ENCODE results near the gene NR3C2.

Gene NR3C2

GRCh38 chr4:148441986-148442831 lies at the start of gene NR3C2:
Gene NR3C2, minus strand, starts transcription at chr4:148442414.
- peak; percentile 90 for DNase-seq

- no peak for DNase-seq
Measured at GRCh38 chr4:148487181-148487580, 45.0 kb upstream of the NR3C2 start.

GRCh38 chr4:148481636-148482035 lies 39.4 kb upstream of the NR3C2 start:
- no peak for DNase-seq

DNA sequence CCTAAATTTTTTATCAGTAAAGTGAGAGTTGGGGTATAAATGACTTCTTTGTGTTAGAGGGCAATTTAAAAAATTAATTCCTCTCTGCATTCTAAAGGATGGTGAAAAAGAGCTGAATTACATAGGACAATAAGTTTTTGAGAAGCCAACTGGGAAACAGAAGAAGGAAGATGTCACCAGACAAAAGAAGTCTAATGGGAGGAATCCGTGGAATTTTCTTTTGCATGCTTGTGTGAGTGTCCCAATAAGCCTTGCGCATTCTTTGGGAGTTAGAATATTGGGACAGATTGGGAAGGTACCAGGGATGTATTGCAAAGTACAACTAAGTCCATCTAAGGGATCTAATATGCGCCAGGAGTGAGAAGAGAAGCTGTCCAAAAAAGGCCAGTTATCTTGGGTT lies 35.1 kb upstream of the NR3C2 start:
- no peak for DNase-seq

- DNase-seq, result no peak
Measured at GRCh38 chr4:148469938-148470337, 27.7 kb upstream of the NR3C2 start.

GRCh38 chr4:148454835-148455234 lies 12.6 kb upstream of the NR3C2 start:
- no peak for DNase-seq

DNA sequence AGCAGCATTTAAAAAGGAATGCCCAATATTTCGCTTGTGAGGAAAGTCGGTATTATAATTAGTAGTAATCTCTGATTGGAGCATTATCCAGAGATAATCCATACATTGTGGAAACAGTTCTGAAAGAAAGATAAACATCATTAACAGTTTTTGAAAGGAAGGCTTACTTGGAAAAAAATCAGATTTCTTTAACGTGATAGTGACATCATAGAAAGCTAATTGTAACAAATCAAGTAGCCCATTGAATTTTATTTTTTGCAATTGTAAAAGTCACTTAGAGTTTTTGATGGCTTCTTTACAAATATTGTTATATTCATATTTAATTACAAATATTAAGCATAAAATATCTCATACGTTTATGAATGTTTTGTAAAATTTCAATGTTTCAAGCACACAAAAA lies 11.6 kb upstream of the NR3C2 start:
- DNase-seq, result no peak

DNA sequence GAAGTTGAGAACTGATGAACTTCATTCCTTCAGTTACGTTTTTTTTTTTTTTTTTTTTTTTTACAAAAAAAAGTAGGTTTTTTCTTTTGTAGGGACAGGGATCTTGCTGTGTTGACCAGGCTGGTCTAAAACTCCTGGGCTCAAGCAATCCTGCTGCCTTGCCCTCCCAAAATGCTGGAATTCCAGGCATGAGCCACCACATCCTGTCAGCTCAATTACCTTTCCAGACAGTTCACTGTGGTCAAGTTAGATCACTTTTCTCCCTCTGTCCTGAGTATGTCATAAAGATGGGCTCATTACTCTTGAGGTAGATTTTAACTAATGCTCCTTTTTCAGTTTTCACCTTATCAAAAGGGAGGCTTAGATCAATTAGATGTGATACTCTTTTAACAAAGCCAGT lies 10.8 kb upstream of the NR3C2 start:
- no peak for DNase-seq

DNA sequence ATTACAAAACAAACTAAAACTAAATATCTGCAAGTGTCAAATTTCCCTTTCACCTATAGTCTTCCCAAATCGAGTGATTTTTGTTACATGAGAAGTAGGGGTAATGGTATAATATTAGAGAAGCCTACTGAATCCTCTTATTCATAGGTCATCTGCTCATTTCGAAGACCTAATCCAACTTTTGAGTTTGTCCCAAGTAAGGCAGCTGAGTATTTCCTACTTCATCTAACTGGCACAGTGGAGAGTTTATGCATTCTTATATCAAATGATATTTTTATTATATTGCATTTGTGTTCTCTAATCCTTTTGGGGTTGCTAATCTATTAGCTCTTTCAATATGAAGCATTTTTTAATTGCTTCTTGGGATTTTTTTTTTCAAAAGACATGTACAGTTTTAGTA lies 7.7 kb upstream of the NR3C2 start:
- no peak for DNase-seq

- DNase-seq, result no peak
Measured at GRCh38 chr4:148448141-148448540, 5.9 kb upstream of the NR3C2 start.

DNA sequence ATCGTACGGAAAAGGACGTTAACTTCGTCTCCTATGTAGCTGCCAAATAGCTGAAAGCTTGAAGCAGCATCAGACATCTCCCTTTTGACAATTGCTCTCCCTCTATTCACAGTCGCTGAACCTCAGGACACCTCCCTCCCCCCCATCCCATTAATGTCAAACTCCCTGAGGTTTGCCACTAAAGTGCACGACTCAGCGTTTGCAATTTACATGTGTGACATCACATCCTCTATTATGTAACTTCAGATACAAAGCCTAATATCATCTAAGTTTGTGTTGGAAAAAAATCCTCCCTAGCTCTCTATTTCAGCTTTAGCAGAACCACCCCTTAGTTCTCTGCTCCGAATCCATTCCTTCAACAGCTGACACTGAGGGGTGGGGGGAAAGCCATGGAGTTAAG lies 5.5 kb upstream of the NR3C2 start:
- DNase-seq, result no peak

DNA sequence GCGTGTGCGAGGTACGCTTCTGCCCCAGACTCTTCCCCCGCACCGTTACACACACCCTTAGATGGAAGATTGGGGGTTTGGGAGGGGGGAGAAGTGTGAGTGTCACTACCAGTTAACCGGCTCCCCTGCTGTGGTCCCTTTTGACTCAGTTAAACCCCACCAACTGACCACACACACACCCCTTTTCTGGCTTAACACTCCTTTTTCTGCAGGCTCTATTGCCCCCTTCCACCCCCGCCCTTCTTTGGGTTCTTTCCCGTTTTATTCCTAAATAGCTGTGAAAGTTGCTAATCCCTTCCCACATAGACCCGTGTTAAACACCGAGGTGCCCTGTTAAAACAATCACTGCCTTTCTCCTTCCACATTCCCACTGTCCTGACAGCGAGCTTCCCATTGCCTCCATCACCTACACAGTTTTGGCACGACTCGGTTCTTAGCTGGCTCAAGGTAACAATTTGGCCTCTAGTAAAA lies 3.7 kb upstream of the NR3C2 start:
- no peak for DNase-seq

DNA sequence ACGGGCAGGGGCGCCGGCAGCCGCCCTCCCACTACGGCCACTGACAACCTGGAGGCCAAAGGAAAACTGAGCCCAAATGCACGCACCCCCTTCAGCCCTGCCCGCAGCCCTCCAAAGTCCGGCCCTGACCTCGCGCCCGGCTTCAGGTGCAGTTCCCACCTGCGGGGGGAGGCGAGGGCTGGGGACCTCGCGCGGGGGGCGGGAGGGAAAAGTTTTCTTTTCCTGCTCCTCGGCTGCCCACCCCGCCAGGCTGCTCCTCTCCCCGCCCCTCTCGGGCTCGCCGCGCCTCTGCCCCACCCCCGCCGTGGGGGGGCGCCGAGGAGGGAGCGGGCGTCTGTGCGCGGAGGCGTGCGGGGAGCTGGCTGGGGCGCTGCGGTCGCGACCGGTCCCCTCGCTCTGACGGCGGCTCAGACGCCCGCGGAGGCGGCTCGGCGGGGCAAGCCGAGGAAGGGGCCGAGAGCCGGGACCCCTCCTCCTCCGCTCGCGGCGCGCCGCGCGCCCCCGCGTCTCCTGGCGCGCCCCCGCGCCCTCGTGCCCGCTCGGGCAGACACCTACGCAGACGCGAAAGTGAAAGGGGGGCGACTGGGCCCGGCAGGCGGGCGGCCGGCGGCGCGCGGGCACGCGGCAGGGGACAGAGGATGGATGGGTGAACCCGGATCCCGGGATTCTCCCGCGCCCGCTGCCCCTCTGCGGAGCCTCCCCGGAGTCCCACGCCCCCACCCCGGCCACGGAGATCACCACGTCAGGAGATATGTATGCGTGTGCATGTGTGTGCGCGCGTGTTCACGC lies 3.1 kb upstream of the NR3C2 start:
- DNase-seq, result no peak

GRCh38 chr4:148444296-148445070 lies 2.3 kb upstream of the NR3C2 start:
- DNase-seq, result no peak

GRCh38 chr4:148443512-148444295 lies 1.5 kb upstream of the NR3C2 start:
- no peak for DNase-seq

DNA sequence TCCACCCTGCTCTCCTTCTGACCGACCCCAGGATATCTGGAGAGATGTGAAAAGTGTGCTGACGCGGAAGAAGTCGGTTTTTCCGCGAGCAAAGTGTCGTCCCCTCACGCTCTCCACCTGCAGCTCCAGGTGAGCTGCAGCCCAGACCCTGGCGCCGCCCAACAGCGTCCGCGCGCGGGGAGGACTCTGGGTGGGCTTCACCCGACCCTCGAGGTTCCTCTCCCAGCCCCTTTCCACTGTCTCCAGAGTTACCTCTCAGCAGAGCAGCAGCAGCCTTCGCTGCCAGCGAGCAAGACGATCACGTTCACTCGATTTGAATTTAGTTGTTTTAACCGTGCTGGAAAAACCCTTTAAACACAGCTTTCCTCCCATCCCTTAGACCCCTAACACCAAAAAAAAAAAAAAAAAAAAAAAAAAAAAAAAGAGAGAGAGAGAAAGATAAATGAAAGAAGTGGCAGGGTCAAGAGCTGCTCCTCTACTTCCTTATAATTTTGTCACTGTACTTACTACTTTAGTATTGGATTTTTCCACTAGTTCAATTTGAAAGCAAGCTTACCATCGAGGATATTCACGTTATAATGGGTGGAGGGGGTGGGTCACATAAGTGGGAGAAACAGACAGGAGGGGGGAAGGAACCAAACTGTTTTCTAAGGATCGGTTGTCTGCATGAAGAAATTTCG lies 758 bp upstream of the NR3C2 start:
- no peak for DNase-seq

GRCh38 chr4:148441624-148441985 lies 609 bp downstream of the NR3C2 start:
- no peak for DNase-seq

DNA sequence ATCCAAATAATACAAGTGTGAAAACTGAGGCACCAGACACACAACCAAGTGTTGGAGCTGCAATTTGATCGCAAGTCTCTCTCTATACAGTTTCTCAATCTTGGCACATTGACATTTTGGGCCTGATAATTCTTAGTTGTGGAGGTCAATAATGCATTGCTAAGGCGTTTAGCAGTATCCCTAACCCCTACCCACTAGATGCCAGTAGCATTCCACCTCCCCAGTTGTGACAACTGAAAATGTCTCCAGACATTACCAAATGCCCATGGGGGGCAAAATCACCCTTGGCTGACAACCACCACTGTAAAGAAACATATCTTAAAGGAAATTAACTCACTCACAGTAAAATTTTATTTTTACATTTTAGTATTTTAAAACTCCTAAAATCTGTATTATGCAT lies 4.2 kb downstream of the NR3C2 start:
- no peak for DNase-seq

DNA sequence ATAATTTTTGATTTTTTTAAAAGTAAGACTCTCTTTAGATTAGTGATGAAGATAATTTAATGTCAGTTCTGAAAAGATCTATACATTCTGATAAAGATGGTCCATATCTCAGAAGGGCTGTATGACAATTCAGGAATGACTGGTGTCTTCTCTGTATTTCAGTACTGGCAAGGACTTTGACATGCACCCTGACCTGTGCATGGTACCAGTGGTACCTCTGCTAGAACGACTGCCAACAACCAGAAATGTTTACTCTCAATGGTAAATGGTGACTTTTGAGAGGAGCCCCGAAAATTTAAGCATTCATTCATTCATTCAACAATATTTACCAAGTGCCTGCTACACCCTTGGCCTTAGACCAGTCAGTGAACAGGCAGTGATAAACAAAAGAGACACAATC lies 4.8 kb downstream of the NR3C2 start:
- no peak for DNase-seq

DNA sequence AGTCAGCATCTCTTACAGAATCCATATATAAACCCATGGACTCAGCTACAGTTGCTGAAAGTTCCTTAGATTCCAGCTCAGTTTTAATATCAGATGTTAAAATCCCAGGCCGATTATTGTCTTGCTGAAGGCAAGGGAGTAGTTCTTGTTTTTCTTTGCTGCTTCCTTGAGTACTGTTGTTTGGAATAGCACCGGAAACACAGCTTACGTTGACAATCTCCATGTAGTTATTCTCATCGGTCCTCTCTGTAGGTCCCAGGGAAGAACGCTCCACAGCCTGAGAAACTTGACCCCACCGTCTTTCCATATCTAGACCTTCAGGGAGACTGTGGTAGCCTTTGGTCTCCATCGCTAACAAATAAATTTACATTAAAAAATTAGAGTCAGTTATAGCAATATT lies 5.7 kb downstream of the NR3C2 start:
- no peak for DNase-seq

DNA sequence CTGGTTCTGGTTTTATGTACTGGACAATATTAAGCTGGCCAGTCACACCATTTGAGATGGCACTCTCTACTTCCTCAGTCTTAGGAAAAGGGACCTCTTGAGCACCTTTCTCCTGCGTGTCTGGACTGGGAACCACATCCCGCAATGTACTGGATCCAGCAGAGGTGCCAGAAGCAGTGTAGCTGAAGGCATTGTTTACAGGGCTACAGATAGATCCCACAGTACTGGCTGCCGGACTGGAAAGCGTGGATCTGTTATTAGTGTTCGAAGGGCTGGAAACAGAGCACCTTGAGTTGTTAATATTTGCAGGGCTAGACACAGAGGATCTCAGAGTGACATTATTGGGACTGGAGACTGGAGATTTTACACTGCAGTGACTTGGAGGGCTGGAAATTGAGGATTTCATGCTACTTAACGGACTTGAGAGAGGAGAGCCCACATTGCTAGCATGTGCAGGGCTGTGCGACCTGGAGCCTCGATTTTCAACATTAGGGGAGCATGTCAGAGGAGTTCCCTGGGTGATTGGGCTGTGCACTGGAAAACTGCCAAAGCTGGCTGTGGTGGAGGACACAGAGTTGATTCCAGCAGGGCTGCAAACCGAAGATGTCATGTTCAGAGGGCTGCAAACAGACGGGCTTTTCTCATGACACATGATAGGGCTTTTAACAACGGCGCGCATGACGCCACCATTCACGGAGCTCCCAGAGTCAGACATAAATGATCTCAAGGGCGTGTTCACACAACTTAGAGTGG lies 6.4 kb downstream of the NR3C2 start:
- no peak for DNase-seq

All from DMS153 (cell line).